ENCODE results near the gene NCOR1.
A peak's percentile ranks its signal among the peaks of the same experiment; 100 is the strongest.
"Not testable (repeated sequence)": the region's sequence is repeated elsewhere in the genome, so short reads cannot be mapped to it uniquely, and the experiment has no call there.

The NCOR1 gene

GRCh38 chr17:16199093-16199492, 16.2 kb downstream of the NCOR1 start:
- Histone ChIP-seq H3K4me1 (ENCODE audit: control insufficient read depth in 1 of 2, insufficient read depth in 1 of 2, low read depth in 1 of 2, low read length in 1 of 2) (peaks cover 23 to 38% of the 10 kb centered on the region in 2 experiments), H3K9me3 (no peaks in the 10 kb centered on the region), H3K27ac (peak overlapping the region; percentile 80), H3K36me3 (peaks cover 12% of the 10 kb centered on the region), H3K4me3 (ENCODE audit: low read depth in 1 of 2, low read length in 1 of 2) (peak overlapping the region in 1 of 2 experiments; percentile 5), H3K27me3 (no peaks in the 10 kb centered on the region)
- TF ChIP-seq, protein P1, sequence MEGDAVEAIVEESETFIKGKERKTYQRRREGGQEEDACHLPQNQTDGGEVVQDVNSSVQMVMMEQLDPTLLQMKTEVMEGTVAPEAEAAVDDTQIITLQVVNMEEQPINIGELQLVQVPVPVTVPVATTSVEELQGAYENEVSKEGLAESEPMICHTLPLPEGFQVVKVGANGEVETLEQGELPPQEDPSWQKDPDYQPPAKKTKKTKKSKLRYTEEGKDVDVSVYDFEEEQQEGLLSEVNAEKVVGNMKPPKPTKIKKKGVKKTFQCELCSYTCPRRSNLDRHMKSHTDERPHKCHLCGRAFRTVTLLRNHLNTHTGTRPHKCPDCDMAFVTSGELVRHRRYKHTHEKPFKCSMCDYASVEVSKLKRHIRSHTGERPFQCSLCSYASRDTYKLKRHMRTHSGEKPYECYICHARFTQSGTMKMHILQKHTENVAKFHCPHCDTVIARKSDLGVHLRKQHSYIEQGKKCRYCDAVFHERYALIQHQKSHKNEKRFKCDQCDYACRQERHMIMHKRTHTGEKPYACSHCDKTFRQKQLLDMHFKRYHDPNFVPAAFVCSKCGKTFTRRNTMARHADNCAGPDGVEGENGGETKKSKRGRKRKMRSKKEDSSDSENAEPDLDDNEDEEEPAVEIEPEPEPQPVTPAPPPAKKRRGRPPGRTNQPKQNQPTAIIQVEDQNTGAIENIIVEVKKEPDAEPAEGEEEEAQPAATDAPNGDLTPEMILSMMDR (IDR thresholded peaks at IDR 0.05), result no peak

- Histone ChIP-seq H3K27me3 (no peaks in the 10 kb centered on the region), H3K4me1 (ENCODE audit: control insufficient read depth in 1 of 2, insufficient read depth in 1 of 2, low read depth in 1 of 2, low read length in 1 of 2) (peaks cover 23 to 29% of the 10 kb centered on the region in 2 experiments), H3K9me3 (no peaks in the 10 kb centered on the region), H3K27ac (peak overlapping the region; percentile 31), H3K36me3 (peaks cover 30% of the 10 kb centered on the region), H3K4me3 (ENCODE audit: low read depth in 1 of 2, low read length in 1 of 2) (no peak overlapping the region)
- TF ChIP-seq, protein P1 (IDR thresholded peaks at IDR 0.05), result no peak
Measured at GRCh38 chr17:16197276-16197675, 18.1 kb downstream of the NCOR1 start.

DNA sequence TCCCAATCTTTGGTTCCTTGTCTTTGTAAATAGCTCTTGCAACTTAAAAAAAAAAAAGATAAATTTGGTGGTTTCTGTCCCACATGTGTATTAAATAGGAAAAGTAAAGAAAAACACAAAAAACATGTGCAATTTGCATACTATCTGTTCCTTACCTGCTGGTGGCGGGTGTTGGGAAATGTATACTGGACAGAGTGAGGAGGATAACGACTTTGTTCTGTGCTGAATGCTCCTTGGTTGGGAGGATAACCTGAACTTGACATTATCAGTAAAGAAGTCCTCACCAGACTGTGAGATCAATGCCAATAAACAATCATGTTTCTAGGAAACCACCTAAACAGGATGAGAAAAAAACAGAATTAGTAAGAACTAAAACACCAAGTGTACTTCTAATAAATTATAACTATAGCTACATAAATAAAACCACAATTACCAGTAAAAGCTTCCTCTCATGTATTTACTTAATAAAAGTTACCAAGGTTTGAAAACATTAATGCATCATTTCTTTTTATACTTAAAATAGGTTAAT, 21.0 kb downstream of the NCOR1 start:
- not testable (repeated sequence) for H3K27ac ChIP-seq; H3K9me3 ChIP-seq; H3K27me3 ChIP-seq; H3K4me3 ChIP-seq (ENCODE audit: low read depth in 1 of 2, low read length in 1 of 2)
- peaks cover 9 to 11% of the 10 kb centered on the region in 2 experiments for H3K4me1 ChIP-seq (ENCODE audit: control insufficient read depth in 1 of 2, insufficient read depth in 1 of 2, low read depth in 1 of 2, low read length in 1 of 2)
- peaks cover 51% of the 10 kb centered on the region for H3K36me3 ChIP-seq

GRCh38 chr17:16191604-16192003, 23.7 kb downstream of the NCOR1 start:
- Histone ChIP-seq H3K9me3 (no peaks in the 10 kb centered on the region), H3K27ac (no peak overlapping the region), H3K4me3 (ENCODE audit: low read depth in 1 of 2, low read length in 1 of 2) (no peak overlapping the region), H3K36me3 (peaks cover 43% of the 10 kb centered on the region), H3K4me1 (ENCODE audit: control insufficient read depth in 1 of 2, insufficient read depth in 1 of 2, low read depth in 1 of 2, low read length in 1 of 2) (no peaks in the 10 kb centered on the region), H3K27me3 (no peaks in the 10 kb centered on the region)
- TF ChIP-seq, protein P1 (IDR thresholded peaks at IDR 0.05), result no peak

GRCh38 chr17:16190703-16191360, 24.5 kb downstream of the NCOR1 start:
- H3K4me3 ChIP-seq (ENCODE audit: low read depth in 1 of 2, low read length in 1 of 2), result no peak overlapping the region
- no peaks in the 10 kb centered on the region for H3K9me3 ChIP-seq
- no peaks in the 10 kb centered on the region for H3K4me1 ChIP-seq (ENCODE audit: control insufficient read depth in 1 of 2, insufficient read depth in 1 of 2, low read depth in 1 of 2, low read length in 1 of 2)
- H3K27ac ChIP-seq, result no peak overlapping the region
- H3K27me3 ChIP-seq, result no peaks in the 10 kb centered on the region
- TF ChIP-seq, protein P1 (IDR thresholded peaks at IDR 0.05), result no peak
- H3K36me3 ChIP-seq, result peaks cover 50% of the 10 kb centered on the region

GRCh38 chr17:16189791-16190348, 25.5 kb downstream of the NCOR1 start:
- TF ChIP-seq, protein P1 (IDR thresholded peaks at IDR 0.05), result no peak
- peak overlapping the region; percentile 13 for H3K27ac ChIP-seq

More at GRCh38 chr17:16189791-16190348, 25.5 kb downstream of the NCOR1 start:
- H3K36me3 ChIP-seq, result peaks cover 57% of the 10 kb centered on the region
- no peak overlapping the region for H3K4me3 ChIP-seq (ENCODE audit: low read depth in 1 of 2, low read length in 1 of 2)
- no peaks in the 10 kb centered on the region for H3K9me3 ChIP-seq
- H3K4me1 ChIP-seq (ENCODE audit: control insufficient read depth in 1 of 2, insufficient read depth in 1 of 2, low read depth in 1 of 2, low read length in 1 of 2), result no peaks in the 10 kb centered on the region
- H3K27me3 ChIP-seq, result no peaks in the 10 kb centered on the region
